Keratinocyte (primary cell): ENCODE data around the gene HCFC1.

ENCODE experiments used
- EZH2 ChIP-seq: IDR thresholded peaks from one replicate; pipeline ENCODE4 v1.6.1; 2012; ENCODE audit warnings: inconsistent platforms, mild to moderate bottlenecking, low read length, moderate library complexity
- TF ChIP-seq, protein P1 (sequence below), 3 experiments: IDR thresholded peaks in 1 of 3; conservative IDR thresholded peaks in 1 of 3; optimal IDR thresholded peaks in 1 of 3; 2 replicates in 2 of 3; 3 replicates in 1 of 3; pipeline versions ENCODE3 to v1.5.1; 2011; ENCODE audit warnings: low read length in 3 of 3, mild to moderate bottlenecking in 3 of 3, moderate library complexity in 2 of 3, control low read depth in 1 of 3, inconsistent platforms in 1 of 3; ENCODE audit not compliant: insufficient read depth in 2 of 3; ENCODE audit errors: extremely low read depth in 1 of 3

DNA sequence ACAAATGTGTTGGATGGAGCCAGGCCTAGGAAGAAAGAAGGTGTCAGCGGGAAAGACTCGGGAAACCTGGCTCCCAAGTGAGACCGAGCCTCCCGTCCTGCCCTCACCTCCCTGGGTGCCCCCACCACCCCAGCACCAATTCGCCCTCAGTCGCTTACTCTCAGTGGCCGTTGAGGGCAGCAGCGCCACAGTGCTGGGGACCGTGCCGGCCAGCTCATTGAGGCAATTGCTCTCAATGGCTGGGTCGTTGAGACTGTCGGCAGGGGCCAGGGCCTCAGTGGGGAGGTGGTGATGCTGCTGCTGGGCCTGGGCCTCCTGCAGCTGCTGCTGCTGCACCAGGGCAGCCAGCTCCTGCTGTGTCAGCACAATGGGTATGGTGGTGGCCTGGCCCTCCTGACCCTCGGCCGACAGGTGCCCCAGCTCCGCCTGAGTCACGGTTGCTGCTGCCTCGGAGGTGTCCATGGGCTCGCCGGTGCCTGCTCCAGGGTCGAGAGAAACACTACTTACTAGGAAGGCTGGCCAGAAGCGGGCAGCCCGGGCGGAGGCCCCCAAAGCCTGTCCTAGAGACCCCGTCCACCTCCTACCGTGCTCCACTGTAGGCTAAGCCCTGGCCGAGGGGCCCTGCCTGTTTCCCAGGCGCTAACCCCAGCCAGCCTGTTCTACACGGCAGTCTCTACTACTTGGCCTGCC lies 19.8 kb downstream of the HCFC1 start:
- TF ChIP-seq, protein P1, sequence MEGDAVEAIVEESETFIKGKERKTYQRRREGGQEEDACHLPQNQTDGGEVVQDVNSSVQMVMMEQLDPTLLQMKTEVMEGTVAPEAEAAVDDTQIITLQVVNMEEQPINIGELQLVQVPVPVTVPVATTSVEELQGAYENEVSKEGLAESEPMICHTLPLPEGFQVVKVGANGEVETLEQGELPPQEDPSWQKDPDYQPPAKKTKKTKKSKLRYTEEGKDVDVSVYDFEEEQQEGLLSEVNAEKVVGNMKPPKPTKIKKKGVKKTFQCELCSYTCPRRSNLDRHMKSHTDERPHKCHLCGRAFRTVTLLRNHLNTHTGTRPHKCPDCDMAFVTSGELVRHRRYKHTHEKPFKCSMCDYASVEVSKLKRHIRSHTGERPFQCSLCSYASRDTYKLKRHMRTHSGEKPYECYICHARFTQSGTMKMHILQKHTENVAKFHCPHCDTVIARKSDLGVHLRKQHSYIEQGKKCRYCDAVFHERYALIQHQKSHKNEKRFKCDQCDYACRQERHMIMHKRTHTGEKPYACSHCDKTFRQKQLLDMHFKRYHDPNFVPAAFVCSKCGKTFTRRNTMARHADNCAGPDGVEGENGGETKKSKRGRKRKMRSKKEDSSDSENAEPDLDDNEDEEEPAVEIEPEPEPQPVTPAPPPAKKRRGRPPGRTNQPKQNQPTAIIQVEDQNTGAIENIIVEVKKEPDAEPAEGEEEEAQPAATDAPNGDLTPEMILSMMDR (optimal IDR thresholded peaks at IDR 0.05 in 1 of 3, IDR thresholded peaks at IDR 0.05 in 1 of 3, conservative IDR thresholded peaks at IDR 0.05 in 1 of 3; ENCODE audit: extremely low read depth in 1 of 3, insufficient read depth in 2 of 3, low read length in 3 of 3) = no peak
- TF ChIP-seq EZH2 = no peak
